GM10847 (cell line): ENCODE data around the gene GRK6.

Experiments
- POLR2A ChIP-seq: IDR thresholded peaks from 2 replicates; pipeline ENCODE4 v1.6.1; 2011; ENCODE audit not compliant: insufficient read length; ENCODE audit errors: extremely low read depth

Gene GRK6

GRCh38 chr5:177487144-177487543, 60.7 kb downstream of the GRK6 start:
- no peak for TF ChIP-seq POLR2A

- no peak for TF ChIP-seq POLR2A
Measured at GRCh38 chr5:177487975-177488374, 61.5 kb downstream of the GRK6 start.

- TF ChIP-seq POLR2A: no peak
Measured at GRCh38 chr5:177489119-177489716, 62.7 kb downstream of the GRK6 start.

- TF ChIP-seq POLR2A: no peak
Measured at GRCh38 chr5:177490311-177490991, 64.0 kb downstream of the GRK6 start.

GRCh38 chr5:177490992-177491391, 64.5 kb downstream of the GRK6 start:
- no peak for TF ChIP-seq POLR2A

GRCh38 chr5:177491429-177491945, 65.0 kb downstream of the GRK6 start:
- TF ChIP-seq POLR2A: no peak

GRCh38 chr5:177491983-177492746, 65.7 kb downstream of the GRK6 start:
- TF ChIP-seq POLR2A: no peak
